HG02938 (cell line): Measurements from ENCODE around the gene BCDIN3D.

Experiments
- ATAC-seq: cut with Tn5 transposase; IDR thresholded peaks from one replicate; pipeline ENCODE4 v1.9.1; 2021; ENCODE audit warnings: mild to moderate bottlenecking, moderate library complexity; ENCODE audit not compliant: unreplicated experiment

Gene BCDIN3D

DNA sequence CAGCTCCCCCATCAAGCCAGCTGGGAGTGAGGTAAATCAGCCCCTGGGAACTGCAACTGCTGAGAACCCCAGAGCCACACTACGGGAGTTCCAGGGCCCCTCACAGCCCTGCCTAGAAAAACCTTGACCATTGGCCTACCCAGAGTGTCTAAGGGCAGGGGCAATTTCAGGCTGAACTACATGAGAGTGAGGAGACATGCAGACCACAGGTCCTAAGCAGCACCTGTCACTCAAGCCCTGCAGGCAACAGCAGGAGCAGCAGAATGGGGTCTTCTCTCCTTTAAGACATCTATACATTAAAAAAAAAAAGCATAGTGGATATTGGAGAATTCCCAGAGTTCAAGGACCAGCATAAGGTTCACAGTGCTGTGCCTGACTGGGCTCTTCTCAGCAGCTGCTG, 19.6 kb downstream of the BCDIN3D start:
- no peak for ATAC-seq

DNA sequence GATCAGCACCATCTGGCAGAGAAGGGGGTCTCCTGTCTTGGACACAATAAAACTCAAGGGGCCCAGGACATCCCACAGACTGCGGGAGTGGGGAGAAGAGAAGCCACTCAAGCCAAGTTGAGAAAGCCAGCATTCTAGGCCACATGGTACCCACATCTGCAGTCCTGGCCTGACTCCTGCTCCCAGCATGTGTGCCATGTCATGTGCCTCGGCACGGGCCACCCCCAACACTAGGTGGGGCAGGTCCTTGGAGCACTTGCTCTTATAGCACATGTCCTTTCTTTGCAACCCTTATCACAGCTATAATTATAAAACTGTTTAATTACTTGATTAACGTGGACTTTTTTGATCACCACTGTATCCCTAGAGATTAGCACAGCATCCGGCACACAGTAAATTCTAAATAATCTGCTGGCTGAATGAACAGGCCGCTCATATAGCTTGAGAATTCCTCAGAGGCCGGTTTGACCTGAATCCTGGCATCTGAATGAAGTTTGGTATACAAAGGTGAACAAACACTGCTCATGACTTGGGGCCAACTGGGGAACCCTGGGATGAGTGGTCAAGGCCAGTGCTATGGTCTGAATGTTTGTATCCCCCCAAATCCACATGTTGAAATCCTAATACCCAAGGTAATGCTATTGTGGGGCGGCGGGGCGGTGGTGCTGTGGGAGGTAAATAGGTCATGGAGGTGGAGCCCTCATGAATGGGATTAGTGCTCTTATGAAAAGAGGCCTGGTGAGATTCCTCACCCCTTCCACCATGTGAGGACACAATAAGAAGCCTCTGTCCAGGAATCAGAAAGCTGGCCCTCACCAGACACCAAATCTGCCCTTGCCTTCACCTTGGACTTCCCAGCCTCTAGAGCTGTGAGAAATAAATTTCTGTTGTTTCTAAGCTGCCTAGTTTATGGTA, 21.3 kb downstream of the BCDIN3D start:
- ATAC-seq, result no peak

DNA sequence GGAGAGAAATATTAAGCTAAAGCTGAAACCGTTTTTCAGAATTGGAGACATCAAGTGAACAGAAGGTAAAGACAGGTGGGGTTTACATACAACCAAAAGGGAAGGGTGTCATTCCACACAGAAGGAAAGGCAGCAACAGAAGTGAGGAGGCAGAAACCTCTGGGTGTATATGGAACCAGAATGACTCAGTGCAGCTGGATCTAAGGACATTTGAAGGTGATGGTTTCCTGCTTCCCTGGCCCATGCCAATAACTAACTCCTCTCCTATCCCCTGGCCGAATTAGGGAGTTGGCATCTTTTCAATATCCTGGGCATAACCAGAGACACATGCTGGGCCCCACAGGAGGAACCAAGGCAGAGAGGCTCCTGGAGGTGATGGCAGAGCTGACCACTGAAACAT, 23.1 kb downstream of the BCDIN3D start:
- ATAC-seq, result no peak

DNA sequence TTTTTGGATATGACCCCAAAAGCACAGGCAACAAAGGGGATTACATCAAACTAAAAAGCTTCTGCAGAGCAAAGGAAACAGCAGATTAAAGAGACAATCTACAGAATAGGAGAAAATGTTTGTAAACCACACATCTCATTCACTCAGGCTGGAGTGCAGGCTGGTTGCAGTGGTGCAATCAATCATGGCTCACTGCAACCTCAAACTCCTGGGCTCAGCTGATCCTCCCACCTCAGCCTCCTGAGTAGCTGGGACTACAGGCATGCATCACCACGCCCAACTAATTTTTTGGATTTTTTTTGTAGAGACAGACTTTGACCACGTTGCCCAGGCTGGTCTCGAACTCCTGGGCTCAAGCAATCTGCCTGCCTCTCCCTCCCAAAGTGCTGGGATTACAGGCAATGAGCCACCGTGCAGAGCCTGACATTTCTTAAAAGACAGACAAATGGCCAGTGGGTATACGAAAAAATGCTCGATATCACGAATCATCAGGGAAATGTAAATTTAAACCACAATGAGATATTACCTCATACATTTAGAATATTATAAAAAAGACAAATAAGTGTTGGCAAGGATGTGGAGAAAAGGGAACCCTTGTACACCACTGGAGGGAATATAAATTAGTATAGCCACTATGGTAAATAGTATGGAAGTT, 24.5 kb downstream of the BCDIN3D start:
- no peak for ATAC-seq

DNA sequence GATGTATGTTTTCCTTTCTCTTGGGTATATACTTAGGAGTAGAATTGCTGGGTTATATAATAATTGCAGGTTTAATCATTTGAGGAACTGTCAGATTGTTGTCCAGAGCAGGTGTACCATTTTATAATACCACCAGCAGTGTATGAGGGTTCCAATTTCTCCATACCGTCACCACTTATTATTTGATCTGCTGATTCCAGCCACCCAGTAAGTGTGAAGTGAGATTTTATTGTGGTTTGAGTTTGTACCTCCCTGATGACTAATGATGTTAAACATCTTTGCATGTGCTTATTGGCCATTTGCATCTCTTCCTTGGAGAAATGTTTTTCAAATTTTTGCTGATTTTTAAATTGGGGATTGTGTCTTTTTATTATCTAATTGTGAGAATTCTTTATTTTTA, 29.8 kb downstream of the BCDIN3D start:
- no peak for ATAC-seq

DNA sequence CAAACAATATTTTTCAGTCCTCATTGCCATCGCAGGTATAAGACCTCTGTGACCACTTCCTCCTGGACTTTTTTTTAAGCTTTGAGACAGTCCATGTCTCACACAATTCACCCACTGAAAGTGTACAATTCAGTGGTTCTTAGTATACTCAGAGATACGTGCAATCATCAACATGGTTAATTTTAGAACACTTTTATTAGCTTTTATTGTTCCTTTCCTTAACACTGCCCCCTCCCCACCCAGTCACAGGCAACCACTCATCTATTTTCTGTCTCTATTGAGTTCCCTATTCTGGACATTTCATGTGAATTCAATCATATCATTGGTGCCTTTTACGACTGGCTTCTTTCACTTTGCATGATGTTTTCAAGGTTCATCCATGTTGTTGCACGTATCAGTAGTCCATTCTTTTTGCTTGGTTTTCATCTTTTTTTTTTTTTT, 30.9 kb downstream of the BCDIN3D start:
- ATAC-seq, result no peak

DNA sequence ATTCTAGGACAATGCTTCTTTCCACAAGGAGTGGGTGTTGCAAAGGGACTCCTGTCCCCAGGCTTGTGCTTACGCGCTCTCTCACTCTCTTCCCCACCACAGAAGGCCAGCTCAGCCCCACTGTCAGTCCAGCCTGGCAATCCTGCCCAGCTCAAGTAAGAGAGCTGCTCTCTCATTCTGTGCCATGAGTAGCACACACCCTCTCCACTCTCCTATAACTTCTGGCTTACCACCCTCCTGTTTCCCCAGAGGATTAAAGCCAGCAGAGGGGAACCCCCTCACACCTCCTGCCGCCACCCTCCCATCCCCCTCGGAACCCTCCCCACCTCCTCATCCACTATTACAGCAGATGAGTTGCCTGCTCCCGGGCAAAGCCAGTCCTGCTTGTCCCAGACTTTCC, 31.8 kb downstream of the BCDIN3D start:
- ATAC-seq, result no peak

DNA sequence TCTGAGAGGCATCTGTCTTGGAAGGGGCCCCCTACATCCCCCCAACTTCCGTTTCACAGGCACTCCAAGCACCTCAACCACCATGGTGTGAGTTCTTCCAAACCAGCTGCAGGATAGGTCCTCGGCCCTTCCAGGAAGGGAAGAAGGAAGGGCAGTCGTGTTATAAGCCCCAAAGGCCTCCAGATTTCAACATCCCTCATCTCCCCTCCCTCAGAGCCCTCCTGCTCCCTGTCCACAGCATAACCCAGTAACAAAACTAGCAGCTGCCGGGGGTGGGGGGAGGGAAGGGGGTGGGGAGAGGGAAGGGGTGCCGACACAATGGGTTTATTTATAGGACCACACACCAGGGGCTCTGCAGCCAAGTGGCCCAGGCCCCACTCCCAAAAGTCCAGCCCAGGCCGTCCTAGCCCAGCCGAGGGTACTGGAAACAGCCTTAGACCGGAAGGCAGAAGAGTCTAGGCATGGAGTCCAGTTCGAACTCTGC, 33.0 kb downstream of the BCDIN3D start:
- no peak for ATAC-seq

DNA sequence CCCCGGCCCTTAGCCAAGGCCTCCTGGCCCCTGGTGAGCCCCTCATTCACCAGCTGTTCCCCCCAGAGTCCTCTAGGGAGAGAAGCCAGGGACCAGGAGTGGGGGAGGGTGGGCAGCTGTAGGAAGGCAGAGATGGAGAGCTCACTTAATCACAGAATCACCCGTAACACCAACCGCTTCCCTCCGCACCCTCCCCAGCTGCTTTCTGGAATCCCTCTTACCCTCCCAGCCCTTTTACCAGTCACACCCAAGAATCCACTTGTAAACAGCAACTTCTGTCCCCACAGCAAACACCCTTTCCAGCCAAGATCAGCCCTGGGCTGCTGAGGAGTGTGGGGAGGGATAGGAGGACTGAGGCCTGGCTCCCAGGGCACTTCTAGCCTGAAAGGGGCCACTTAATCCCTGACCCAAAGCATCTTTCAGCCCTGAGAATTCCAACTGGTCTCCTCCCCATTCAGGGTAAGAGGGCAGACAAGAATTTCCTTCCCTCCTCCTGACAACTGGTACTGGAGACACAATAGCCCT, 33.5 kb downstream of the BCDIN3D start:
- ATAC-seq, result no peak

DNA sequence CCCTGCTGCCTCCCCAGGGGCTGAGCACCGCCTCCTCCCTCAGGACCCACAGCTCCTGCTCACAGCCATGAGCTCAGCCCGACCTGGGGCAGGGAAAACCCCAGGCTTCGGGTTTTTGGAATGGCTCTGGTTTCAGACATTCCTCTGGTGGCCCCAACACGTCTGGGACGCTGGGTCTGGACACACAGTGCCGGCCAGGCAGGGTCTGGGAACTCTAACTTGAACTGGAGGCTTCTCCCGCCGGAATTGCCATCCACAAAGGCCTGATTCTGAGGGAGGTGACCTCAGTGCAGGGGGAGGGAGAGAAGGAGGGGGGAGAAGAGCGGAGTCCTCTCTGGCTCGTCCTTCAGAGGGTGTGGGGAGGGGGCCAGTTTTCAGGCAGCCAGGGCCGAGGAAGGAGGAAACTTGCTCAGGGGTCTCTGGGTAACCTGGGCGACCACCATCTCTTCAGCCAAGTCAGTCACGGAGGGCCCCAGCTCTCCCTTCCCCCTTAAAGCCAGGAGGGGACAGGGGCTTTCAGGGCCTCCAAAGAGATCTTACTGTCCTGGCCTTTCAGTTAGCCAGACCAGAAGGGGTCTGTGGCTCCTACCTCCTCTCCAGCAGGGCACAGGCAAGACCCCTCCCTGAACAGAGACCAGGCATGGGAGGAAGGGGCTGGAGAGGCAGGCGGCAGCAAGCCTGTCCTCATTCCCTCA, 34.1 kb downstream of the BCDIN3D start:
- no peak for ATAC-seq

DNA sequence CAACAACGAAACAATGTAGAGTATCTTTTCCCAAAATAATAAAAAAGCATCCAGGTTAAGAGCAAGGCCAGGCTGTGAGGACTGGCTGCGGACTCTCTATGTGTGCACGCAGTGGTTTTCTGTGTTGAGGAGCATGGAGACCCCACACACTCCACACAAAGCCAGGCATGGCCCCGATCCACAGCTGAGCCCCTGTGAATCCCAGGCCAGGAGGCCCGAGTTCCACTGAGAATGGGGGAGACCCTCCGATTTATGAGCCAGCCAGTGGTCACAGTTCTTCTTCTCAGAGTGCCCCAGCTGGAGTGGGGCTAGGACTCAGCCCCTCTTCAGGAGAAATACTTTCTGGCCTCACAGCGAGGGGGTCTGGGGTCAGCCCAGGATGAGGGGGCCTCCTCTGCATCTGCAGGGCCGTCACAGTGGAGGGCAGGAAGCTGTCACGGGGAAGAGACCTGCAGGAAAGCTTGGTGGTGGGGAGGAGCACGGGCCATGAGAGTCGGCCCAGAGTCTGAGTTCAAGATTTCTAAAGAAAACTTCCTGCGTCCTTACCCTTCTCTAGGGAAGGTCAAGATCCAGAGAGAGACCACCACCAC, 34.8 kb downstream of the BCDIN3D start:
- ATAC-seq, result no peak

DNA sequence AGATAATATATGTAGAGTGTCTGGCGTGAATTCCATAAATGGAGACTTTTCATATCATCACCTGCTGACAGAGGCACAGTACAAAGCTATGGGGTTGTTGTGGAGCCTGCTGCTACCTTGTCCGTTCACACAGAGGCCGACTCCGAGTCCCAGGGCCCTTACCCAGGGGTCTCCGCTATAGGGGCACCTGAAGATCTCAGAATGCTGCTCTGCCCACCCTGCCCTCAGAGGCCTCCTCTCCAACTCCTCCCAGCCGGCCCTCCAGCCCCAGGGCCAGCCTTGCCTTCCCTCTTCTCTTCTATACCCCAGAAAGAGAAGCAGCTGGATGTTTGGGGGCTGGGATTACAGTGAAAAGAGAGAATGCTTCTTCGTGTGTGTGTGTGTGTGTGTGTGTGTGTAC, 36.0 kb downstream of the BCDIN3D start:
- ATAC-seq, result no peak

DNA sequence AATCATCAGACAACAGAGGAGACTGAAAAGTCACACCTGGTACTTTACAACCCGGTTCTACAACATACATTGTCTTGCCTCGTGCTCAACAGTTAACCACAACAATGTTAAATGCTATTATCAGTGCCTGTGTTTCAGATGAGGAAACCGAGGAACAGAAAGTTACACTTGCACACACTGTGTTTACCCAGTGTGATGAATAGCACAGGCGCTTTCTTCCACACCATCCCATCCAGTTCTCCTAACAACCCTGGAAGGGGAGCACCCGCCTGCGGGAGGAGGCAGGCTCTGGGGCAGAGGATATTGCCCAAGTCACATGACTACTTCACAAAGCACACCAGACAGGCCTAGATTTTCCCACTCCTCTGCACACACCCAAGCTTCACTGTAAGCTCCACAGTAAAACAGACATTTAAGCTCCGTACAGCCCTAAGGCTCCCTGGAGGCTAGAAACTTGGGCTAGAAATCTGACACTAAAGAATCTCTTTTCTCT, 36.5 kb downstream of the BCDIN3D start:
- ATAC-seq, result no peak

DNA sequence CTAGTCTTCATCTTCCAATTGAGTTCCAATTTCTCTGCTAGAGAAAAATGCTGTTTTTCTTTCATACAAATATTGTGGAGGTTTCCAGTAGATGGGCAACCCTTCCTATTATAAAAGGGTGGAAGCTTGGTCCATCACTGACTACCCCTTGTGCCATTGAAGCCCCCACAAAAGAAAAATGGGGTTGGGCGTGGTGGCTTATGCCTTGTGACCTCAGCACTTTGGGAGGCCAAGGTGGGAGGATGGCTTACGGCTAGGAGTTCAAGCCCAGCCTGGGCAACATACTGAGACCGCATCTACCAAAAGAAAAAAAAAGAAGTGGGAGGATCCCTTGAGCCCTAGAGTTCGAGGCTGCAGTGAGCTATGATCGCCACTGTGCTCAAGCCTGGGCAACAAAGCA, 37.5 kb downstream of the BCDIN3D start:
- ATAC-seq, result no peak

DNA sequence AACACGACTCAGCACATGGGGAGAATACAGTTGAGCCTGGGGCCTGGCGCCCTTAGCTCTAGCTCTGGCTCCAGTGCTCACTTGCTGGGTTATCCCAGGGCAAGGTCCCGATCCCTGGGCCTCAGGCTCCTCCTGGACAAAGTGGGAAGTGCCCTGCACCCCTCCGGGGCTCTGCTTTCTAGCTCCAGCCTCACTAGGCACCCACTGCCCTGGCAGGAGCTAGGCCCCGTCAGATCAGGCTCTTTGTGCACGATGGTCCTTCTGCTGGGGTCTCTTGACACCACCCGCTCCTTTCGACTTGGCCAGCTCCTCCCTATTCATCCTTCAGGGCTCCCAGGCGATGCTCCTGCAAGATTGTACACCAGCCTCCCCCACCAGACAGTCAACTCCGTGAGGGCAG, 38.1 kb downstream of the BCDIN3D start:
- ATAC-seq, result no peak

DNA sequence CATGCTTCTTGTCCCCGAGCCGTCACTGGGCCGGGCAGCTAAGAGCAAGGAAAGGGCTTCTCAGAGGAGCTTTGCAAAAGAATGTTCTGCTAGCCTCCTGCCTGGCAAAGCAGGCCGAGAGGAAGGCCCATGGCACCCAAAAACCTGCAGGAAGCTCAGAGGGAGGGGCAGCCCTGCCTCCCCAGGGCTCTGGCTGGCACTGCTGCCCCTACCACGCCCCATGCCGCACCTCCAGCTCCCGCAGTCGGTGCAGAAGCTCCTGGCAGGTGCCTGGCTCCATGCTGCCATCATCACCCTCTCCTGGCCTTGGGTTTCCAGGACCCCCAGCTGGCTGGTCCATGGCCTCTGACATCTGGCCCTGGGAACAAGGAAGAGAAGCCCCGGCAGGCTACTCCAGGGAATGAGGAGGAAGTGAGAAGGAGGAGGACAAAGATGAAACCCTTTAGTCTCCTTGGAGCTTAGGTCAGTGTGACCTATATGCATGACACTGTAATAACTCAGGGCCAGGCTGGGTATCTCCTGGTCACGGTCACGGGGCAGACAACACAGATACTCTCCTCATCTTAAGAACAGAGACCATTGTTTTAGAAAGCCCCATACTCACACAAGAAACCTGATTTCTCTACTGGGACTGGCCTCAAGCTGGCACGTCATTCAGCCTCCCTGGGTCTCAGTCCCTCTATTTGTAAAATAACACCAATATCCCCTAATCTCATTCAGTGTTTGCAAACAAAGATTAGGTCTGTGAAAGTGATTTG, 39.0 kb downstream of the BCDIN3D start:
- no peak for ATAC-seq

DNA sequence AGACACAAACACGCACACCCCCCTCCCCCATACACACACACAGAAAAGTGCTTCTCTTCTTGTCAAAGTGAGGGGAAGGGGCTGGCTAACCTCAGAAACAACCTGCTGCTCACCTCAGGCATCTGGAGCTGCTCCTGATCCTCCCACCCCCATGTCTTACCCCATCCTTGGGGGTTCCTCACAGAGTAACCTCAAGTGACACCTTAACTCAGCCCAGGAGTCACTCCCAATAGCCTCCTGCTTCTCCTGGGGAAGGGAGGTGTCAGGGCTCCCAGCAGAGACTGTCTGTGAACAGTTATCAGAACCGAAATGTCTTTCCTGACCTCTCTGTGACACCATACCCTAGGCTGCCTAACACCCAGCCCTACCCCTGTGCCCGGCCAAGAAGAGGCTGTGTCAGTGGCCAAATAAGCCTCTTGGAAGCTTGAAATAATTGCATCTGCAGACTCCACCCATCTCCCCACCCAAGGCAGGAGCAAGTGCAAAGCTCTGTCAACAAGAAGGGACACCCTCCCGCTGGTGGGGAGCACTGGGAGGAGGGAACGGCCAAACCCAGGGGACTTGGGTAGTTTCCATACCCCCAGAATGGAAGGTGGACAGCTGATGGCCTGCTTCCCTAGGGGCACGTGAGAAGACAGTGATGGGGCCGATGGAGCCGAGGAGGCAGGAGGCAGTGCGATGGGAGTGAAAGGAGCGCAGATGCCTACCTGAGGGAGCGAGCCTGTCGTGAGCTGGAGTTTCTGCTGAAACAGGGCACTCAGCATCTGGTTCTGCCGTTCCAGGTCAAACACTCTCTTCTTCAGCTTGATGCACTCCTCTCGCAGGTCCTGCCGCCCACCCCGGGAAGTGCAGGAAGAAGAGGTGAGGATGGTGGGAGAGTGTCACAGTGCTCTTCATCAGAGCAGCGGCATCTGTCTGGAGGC, 41.5 kb downstream of the BCDIN3D start:
- no peak for ATAC-seq

DNA sequence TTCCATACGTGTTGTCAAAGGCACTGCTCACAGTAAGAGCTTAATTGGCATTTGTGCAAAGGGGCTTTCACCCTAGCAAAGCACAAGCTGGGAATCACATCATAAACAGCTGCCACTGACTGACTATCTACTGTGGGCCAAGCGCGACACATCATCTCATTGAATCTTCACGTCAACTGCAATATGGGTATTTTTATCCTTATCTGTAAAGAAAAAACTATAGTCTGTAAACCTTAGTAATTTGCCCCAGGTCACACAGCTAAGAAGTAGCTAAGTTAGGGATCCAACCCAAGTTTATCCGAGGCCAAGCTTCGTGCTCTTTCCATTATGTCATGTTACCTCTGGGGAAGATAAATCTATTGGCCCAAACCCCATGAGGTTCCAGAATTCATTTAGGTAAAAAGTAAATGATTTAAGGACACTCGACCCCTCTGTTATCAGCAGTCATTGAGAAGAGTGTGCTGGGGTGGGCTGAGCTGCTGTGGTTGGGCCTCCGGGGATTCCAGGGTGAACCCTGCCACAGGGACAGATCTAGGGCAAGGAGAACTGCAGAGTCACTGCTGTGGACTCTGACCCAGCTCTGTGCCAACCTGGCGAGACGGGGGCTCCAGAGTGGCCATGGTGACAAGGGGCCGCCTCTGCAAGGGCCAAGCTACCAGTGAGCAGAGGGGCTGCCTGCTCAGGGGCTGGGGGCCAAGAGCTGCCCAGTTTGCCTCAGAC, 42.3 kb downstream of the BCDIN3D start:
- ATAC-seq, result no peak
